ENCODE data around the gene NOS3.

NOS3 gene

GRCh38 chr7:150952331-150953050, 38.3 kb upstream of the NOS3 start:
- no peak for DNase-seq

DNA sequence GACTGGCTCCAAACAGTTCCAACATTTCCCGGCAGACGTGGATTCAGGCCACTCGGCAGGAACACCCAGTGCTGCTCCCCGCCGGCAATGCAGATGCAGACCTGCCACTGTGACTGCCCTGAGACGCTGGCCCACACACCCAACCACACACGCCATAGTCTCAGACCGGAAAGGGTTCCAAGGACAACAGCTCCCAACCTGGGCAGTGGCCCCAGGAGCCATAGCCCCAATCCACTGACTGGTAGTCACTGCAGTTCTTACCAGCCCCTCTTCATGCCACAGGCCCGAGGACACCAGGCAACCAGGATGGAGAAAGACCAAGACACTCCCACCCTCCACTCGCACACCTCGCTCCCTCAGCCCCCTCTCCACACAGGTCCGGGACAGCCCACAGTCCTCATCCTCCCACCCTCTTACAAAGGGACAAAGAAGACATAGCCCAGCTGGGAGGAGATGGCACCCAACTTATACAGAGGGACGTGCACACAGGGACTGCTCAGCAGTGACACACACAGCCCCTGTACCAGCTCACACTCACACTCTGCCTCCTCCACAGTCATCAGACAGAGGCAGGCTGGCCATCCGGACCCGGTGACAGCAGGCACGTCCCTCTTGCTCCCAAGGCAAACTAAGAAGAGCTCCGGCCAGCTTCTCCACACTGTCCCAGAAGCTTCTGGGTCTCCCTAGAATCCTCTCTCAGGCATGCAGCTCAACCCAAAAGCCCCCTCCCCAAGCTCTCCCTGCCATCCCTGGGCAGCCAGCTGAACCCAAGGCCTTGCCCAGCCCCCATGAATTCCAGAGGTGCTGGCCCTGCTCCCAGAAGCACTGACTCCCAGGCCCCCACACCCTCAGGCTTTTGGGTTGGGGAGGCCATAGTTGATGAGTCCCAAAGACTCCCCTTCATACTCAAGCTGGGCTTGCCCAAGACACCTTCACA, 37.5 kb upstream of the NOS3 start:
- no peak for DNase-seq

GRCh38 chr7:150954201-150954985, 36.4 kb upstream of the NOS3 start:
- DNase-seq, result no peak

- no peak for DNase-seq
Observed at GRCh38 chr7:150954986-150955518, 35.8 kb upstream of the NOS3 start.

DNA sequence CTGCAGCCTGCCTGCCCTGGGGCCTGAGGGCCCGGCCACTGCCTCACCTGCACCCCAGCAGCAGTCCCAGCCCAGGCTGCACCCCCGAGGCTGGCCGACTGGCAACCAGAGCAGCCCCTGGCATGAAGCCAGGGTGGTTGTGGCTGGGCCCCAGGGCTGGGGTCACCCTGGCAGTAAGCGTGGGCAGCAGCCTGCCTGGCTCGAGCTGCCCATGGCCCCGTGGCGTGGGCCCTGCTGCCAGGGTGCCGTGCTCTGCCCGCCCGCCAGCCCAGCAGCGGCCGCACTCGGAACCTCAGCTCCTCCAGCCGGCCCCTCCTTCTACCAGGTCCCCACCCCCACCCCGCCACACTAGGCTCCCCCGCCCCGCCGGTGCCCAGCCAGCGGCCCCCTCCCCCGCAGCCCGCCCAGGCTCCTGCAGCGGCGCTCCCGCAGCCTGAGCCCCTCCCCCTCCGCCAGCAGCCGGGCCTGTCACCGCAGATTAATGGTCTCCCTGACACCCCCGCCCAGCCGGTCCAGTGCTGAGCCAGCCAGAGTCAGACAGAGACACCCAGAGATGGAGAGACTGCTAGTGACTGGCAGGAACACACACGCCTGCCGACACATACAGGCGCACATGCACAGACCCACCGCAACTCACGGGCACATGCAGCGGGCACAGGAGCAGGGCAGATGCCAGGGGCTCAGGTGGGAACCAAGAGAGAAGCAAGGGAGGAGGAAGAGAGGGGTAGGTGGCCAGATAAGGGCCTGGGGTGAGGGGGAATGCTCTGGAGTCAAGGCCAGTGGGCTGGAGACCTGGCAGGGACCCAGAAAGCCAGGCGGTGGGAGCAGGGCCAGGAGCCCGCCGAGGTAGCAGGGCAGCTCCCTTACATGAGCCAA, 35.1 kb upstream of the NOS3 start:
- no peak for DNase-seq

DNA sequence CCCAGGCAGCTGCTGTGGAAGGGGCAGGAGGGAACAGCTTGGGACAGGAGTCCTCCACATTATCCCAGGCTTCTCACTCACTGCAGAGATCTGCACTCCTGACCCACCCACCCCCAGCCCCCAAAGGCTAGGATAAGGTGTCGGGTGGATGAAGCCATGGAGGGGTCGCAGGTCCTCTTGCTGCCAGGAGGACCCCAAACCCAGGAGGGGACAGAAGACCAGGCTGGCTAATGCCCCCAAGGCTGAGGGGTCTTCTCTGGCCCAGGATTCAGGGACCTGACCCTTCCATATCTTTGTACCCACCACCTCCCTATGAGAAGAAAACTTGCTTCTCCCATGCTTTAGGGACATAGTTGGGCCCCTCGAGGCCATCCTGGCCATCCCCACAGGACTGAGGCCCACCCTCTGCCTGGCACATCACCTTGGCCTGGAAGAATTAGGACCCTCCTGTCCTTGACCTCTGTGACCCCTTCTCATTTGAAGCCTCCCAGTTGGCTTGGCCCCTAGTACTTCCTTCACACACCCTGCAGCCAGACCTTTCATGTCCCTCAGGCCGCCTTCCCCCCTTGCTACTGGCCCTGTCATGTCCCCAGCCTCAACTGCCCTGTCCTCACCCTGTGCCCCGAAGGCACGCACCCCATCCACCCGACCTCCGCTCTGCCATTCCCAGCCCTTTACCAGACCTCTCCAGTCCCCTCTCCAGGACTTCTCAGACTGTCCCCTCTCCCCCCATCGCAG, 34.3 kb upstream of the NOS3 start:
- no peak for DNase-seq

GRCh38 chr7:150957133-150958020, 33.4 kb upstream of the NOS3 start:
- no peak for DNase-seq

GRCh38 chr7:150958062-150958552, 32.7 kb upstream of the NOS3 start:
- DNase-seq, result no peak

DNA sequence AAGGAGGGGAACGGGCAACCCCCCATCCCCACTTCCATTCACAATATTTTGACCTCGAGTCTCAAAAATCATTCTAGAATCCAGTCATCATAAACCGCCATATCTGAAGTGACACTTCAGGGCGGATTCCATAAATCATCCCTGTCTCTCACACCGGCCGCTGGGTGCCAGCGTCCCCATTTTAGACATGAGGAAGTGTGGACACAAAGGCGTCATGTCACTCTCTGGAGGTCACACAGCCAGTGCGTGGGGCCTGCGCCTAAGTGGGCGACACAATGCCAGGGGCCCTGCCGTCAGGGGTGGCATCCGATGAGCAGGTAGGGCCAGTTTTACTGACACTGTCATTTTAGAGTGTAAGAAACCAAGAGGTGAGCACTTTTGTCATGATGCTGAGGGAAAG, 32.2 kb upstream of the NOS3 start:
- DNase-seq, result no peak

- DNase-seq, result no peak
Observed at GRCh38 chr7:150959081-150959480, 31.7 kb upstream of the NOS3 start.

GRCh38 chr7:150959739-150960734, 30.8 kb upstream of the NOS3 start:
- DNase-seq, result no peak

GRCh38 chr7:150961510-150962289, 29.1 kb upstream of the NOS3 start:
- DNase-seq, result no peak

DNA sequence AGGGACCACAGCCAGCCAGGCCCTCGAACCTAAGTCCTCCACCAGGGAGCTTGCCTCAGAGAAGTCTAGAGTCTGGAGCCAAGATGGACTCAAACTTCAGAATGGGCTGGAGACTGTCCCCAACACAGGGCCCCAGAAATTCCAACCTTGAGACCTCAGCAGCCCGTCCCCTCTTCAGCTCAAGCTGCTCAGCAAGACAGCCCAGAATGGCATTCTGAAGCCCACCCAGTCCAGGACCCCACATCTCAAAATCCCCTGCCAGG, 28.6 kb upstream of the NOS3 start:
- DNase-seq, result no peak

GRCh38 chr7:150962553-150963399, 28.0 kb upstream of the NOS3 start:
- DNase-seq, result no peak

- DNase-seq, result no peak
Observed at GRCh38 chr7:150963707-150964559, 26.9 kb upstream of the NOS3 start.

GRCh38 chr7:150964593-150965111, 26.2 kb upstream of the NOS3 start:
- peak; percentile 31 for DNase-seq
